HG02610 (cell line): ENCODE measurements around the gene KAT5.
A peak's percentile ranks its signal among the peaks of the same experiment; 100 is the strongest.
"Not testable (repeated sequence)": the region's sequence is repeated elsewhere in the genome, so short reads cannot be mapped to it uniquely, and the experiment has no call there.

Experiments used
- ATAC-seq: cut with Tn5 transposase; IDR thresholded peaks from one replicate; pipeline ENCODE4 v1.9.1; 2021; ENCODE audit warnings: mild to moderate bottlenecking, moderate library complexity; ENCODE audit not compliant: unreplicated experiment

KAT5 gene

GRCh38 chr11:65711785-65712632 lies at the start of gene KAT5:
TSS of gene KAT5 (plus strand) at chr11:65712252. CDS start at chr11:65712268, 16 bp downstream.
- peak; percentile 81 for ATAC-seq

- peak; percentile 77 for ATAC-seq
Observed at GRCh38 chr11:65662799-65663638, 49.0 kb upstream of the KAT5 start, which contains the start of gene RELA. TSS of gene RELA (minus strand) at chr11:65662916. CDS start at chr11:65662832, 84 bp downstream.

GRCh38 chr11:65663639-65664200 lies 48.3 kb upstream of the KAT5 start:
- ATAC-seq = peak; percentile 24

GRCh38 chr11:65672180-65672860 lies 39.7 kb upstream of the KAT5 start:
- no peak for ATAC-seq

GRCh38 chr11:65672982-65673381 lies 39.1 kb upstream of the KAT5 start:
- no peak for ATAC-seq

- no peak for ATAC-seq
Observed at GRCh38 chr11:65680192-65680743, 31.8 kb upstream of the KAT5 start.

- not testable (repeated sequence) for ATAC-seq
Observed at GRCh38 chr11:65683480-65683879, 28.6 kb upstream of the KAT5 start.

GRCh38 chr11:65685981-65686380 lies 26.1 kb upstream of the KAT5 start:
- no peak for ATAC-seq

GRCh38 chr11:65691847-65692246 lies 20.2 kb upstream of the KAT5 start:
- not testable (repeated sequence) for ATAC-seq

GRCh38 chr11:65692367-65692766 lies 19.7 kb upstream of the KAT5 start:
- no peak for ATAC-seq

- ATAC-seq = no peak
Observed at GRCh38 chr11:65695459-65696241, 16.4 kb upstream of the KAT5 start.

GRCh38 chr11:65696802-65697552 lies 15.1 kb upstream of the KAT5 start:
- no peak for ATAC-seq

GRCh38 chr11:65698205-65698604 lies 13.8 kb upstream of the KAT5 start:
- no peak for ATAC-seq

- ATAC-seq = no peak
Observed at GRCh38 chr11:65699306-65699705, 12.7 kb upstream of the KAT5 start.

- no peak for ATAC-seq
Observed at GRCh38 chr11:65700399-65700798, 11.7 kb upstream of the KAT5 start.

- ATAC-seq = no peak
Observed at GRCh38 chr11:65701686-65702085, 10.4 kb upstream of the KAT5 start.

GRCh38 chr11:65703846-65704245 lies 8.2 kb upstream of the KAT5 start:
- ATAC-seq = no peak

GRCh38 chr11:65706303-65706763 lies 5.7 kb upstream of the KAT5 start:
- ATAC-seq = not testable (repeated sequence)

- ATAC-seq = not testable (repeated sequence)
Observed at GRCh38 chr11:65707002-65707401, 5.0 kb upstream of the KAT5 start.
